Endothelial cell of umbilical vein (primary cell): ENCODE results near the gene SIGLEC10.

Source experiments
- EZH2 ChIP-seq: IDR thresholded peaks from 2 replicates; pipeline ENCODE4 v1.6.1; 2012; ENCODE audit warnings: borderline replicate concordance, low read depth, mild to moderate bottlenecking, moderate library complexity, low read length, inconsistent platforms; ENCODE audit not compliant: severe bottlenecking
- POLR2A ChIP-seq: IDR thresholded peaks from 2 replicates; pipeline ENCODE4 v1.6.1; 2012; ENCODE audit warnings: low read depth, mild to moderate bottlenecking, control low read depth, low read length
- TF ChIP-seq, protein P1 (sequence below), 2 donors: IDR thresholded peaks; 1 replicate in 1 of 2; 2 replicates in 1 of 2; pipeline ENCODE4 v1.5.1; 2011; ENCODE audit warnings: low read length in 2 of 2, mild to moderate bottlenecking in 2 of 2, moderate library complexity in 2 of 2, control low read depth in 1 of 2, inconsistent platforms in 1 of 2, low read depth in 1 of 2; ENCODE audit not compliant: insufficient read depth in 1 of 2; ENCODE audit errors: extremely low read depth in 1 of 2
- TF ChIP-seq, protein P2 (sequence below): IDR thresholded peaks from 2 replicates; pipeline ENCODE4 v1.6.1; 2011; ENCODE audit not compliant: insufficient read depth, insufficient read length

DNA sequence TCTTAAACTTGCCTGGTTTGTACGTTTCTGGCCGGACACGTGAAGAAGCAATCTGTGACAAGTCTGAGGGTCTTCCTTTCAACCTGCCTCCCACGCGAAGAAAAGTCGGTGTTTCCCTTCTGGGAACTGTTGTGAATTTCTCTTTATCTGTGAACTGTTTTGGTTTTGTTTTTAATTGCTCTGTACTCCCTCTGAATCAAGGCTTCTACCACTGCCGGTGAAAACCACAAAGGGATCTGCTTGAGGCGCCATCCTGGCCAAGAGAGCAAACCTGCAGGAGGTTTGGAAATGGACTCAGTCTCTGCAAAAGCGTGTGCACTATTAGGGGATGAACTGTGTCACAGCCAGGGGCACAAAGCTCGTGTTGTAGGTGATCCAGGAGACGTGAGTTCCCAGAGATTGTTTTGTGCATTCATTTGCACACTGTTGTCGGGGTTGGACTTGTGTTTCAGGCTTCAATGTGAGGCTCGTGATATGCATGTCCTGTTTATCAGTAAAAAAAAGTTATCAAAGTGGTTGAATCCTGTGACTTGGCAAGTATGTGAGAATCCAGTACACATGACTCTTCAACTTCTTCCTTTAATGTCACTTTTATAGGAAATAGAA is 31.1 kb upstream of the SIGLEC10 start:
- TF ChIP-seq, protein P1, sequence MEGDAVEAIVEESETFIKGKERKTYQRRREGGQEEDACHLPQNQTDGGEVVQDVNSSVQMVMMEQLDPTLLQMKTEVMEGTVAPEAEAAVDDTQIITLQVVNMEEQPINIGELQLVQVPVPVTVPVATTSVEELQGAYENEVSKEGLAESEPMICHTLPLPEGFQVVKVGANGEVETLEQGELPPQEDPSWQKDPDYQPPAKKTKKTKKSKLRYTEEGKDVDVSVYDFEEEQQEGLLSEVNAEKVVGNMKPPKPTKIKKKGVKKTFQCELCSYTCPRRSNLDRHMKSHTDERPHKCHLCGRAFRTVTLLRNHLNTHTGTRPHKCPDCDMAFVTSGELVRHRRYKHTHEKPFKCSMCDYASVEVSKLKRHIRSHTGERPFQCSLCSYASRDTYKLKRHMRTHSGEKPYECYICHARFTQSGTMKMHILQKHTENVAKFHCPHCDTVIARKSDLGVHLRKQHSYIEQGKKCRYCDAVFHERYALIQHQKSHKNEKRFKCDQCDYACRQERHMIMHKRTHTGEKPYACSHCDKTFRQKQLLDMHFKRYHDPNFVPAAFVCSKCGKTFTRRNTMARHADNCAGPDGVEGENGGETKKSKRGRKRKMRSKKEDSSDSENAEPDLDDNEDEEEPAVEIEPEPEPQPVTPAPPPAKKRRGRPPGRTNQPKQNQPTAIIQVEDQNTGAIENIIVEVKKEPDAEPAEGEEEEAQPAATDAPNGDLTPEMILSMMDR (IDR thresholded peaks at IDR 0.05; ENCODE audit: extremely low read depth in 1 of 2, insufficient read depth in 1 of 2, low read depth in 1 of 2, low read length in 2 of 2), result no peak
- TF ChIP-seq EZH2, result no peak
- TF ChIP-seq POLR2A, result no peak
- TF ChIP-seq, protein P2, sequence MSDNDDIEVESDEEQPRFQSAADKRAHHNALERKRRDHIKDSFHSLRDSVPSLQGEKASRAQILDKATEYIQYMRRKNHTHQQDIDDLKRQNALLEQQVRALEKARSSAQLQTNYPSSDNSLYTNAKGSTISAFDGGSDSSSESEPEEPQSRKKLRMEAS, result no peak
